A549 treated with Hydrocortisone at 1 μM for 4 hours (cell line): ENCODE data around the gene TAF1. TPM values are rescaled to one million over a fixed set of nuclear protein-coding genes. Genes with fewer than 3 reads are reported as not detected.

Source experiments
- total RNA-seq: library from RNA; stranded (reverse); fragments of 200-300 nt; extraction: Qiagen RNA extraction; gene quantifications from 5 replicates; pipeline ENCODE4 v1.2.3, GENCODE V29; 2022

The TAF1 gene
- total RNA-seq, result 12.9 to 24.9 TPM (median 15.1 TPM) in 5 replicates

DNA sequence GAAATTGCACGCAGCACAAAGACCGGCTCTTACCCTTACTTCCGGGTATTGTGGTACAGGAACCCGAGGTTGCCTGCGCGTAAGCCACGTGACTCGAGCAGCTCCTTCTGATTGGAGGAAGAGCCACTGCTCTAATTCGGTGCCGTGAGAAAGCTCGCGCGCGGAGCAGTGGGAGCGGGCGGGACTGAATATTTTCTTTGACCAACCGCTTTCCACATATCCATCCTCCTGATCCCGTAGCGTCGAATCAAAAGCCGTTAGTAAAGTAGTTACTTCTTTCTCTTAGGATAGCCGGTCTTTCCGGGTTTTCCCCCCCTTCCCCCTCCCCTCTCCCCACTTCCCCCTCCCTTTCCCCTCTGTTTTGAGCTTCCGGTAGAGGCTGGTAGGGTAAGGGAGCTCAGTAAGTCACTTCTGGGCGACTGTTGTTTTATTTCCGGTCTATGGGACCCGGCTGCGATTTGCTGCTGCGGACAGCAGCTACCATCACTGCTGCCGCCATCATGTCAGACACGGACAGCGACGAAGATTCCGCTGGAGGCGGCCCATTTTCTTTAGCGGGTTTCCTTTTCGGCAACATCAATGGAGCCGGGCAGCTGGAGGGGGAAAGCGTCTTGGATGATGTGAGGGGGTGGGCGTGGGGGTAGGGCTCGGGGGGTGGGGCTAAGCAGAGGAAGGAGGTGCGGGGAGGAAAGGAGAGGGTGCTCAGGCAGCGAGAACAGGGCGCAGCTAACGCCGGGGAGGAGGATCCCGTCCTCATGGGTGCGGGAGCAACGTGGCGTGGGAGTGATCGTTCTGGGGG, at the start of gene TAF1:
Gene TAF1 (plus strand): TSS at position 483 of the 799 bp plus-strand sequence. CDS start 18 bp downstream, at position 501.

Other genes with a start within 250 kb of the TAF1 start
- gene MED12, start 247.8 kb upstream of the TAF1 start, total RNA-seq, result 9.0 to 12.0 TPM (median 10.9 TPM) in 5 replicates
- 0.80 to 1.2 TPM (median 0.97 TPM) in 5 replicates for gene NLGN3, start 221.5 kb upstream of the TAF1 start, total RNA-seq
- 0.06 to 0.10 TPM (median 0.10 TPM) in 3 of 5 replicates, not detected in the others for gene GJB1, start 143.1 kb upstream of the TAF1 start, total RNA-seq
- 10.5 to 14.5 TPM (median 12.9 TPM) in 5 replicates for gene ZMYM3, start 112.2 kb upstream of the TAF1 start, total RNA-seq
- gene NONO, start 82.7 kb upstream of the TAF1 start, total RNA-seq, result 344 to 374 TPM (median 349 TPM) in 5 replicates
- 0.84 to 1.1 TPM (median 0.90 TPM) in 5 replicates for gene ITGB1BP2, start 64.6 kb upstream of the TAF1 start, total RNA-seq
- gene OGT, start 166.7 kb downstream of the TAF1 start, total RNA-seq, result 26.4 to 41.9 TPM (median 39.8 TPM) in 5 replicates
- gene GCNA, start 212.1 kb downstream of the TAF1 start, total RNA-seq, result 1.5 to 2.0 TPM (median 1.9 TPM) in 5 replicates